GM18511 (cell line): ENCODE measurements around the gene STK38L.
"Not testable (repeated sequence)": the region's sequence is repeated elsewhere in the genome, so short reads cannot be mapped to it uniquely, and the experiment has no call there.

Source experiments
- ATAC-seq: cut with Tn5 transposase; IDR thresholded peaks from one replicate; pipeline ENCODE4 v1.9.1; 2021; ENCODE audit warnings: mild to moderate bottlenecking, moderate library complexity; ENCODE audit not compliant: unreplicated experiment

Gene STK38L

DNA sequence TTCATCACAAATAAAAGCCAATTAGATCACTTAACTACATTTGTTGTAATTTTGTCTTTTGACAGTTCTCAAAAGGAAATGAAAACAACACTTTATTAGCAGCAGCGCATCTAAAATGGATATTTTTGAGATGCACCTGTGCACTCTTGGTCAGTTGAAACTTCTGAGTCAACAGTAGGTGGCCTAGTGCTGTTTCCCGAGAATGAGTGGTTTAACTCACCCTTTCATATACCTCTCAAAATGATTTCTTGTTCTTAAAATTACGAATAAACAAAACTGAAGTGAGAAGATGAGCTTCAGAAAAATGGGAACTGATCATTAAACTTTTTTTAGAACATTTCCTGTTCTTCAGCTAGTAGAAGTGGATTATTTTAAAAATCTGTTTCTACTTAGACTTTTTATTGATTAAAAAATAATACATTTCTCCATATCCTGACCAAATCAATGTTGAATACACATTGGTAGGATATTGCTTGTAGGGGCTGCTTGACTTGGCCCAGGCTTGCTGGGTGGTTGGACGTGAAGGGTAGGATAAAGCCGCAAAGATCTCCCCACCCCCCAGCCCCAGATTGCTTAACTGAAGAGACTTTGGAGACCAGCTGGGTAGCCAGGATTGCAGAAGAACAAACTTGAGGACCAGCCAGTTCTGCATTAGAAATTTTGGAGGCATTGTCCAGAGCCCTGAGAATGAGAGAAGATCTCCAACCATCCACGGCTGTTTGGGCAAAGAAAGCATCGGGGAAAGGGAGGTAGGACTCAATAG is 22.3 kb upstream of the STK38L start:
- peak; percentile 83 for ATAC-seq

DNA sequence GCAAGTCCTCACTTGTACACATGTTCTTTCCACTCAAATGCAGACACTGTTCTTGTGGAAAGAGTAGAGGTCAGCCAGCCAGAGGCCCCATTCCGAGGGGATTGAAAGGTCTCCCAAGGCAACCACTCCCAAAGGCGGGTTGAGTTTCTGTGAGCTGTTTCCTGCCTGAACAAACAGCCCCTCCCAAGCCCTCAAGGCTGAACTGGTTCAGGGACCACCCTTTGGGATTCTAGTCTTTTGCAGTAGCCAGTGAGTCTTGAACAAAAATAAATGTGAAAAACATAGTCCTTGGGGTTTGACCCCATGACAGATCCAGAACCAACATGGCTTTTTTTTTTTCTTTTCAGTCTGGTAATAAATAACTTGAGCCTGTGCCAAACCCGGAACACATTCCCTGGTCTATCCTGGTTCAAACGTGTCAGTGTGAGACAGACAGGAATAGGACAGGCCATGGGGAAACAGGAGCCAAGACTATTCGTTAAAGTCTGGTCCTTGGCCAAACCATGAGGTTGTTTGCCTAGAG is 17.6 kb upstream of the STK38L start:
- ATAC-seq, result no peak

DNA sequence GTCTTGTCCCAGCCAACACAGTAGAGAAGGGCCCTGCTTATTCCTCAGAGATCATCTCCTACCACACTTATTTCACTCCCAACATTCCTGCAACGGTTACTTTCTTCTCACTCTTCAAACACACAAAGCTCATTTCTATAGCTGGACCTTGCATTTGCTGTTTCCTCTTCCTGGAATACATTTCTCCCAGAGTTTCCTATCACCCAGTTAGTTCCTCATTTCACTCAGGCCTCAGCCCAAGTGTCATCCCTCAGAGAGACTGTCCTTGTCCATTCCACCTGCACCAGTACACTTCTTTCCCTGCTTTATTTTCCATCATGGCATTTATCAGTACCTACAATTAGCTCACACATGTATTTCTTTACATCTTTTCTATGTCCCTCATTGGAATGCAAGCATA is 14.7 kb upstream of the STK38L start:
- no peak for ATAC-seq

DNA sequence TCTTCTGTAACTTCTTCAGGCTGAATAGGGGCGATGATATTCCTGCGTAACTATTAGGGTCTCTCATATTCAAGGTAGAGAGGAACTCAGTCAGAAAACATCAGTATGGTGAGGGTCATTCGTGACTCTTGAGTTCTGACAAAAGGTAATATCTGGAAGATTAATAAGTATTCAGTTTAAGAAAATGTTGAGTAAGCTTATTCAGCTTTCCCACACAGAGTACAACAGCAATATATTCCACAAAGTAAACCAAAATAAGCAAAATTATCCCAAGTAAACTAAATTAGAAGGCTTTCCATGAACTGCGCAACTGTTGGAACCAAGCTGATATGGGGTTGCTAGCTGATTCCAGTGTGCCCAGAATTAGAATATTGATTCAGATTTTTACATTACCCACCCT is 12.7 kb upstream of the STK38L start:
- ATAC-seq, result not testable (repeated sequence)

DNA sequence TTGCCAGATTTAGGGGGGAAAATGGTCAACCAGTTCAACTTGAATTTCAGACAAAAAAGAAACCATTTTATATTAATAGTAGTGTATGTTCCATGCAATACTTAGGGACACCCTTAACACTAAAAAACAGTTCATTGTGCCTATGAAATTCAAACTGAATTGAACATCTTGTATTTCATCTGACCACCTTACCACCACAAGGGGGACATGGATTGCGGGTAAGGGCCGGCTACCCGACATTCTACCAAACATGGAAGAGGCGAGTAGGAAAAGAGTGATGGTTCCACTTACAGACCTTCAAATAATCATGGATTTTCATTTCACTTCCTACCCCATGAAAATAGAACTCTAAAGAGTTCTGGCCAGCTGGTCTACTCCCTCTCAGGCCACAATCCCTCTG is 10.3 kb upstream of the STK38L start:
- ATAC-seq, result no peak

DNA sequence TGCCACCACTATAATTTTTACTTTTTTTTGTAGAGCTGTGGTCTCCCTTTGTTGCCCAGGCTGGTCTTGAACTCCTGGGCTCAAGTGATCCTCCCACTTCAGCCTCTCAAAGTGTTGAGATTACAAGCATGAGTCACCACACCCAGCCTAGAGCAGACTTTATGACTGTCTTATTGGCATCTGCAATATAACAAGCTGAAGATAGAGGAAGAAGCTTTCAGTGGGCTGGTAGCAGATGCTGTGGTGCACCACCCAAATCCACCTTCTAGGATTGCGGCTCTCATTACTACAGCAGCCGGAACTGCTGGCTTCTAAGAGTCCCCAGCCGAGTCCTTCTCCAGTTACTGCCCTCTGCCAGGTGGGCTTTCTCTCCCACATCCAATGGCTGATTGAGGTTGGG is 7.6 kb upstream of the STK38L start:
- no peak for ATAC-seq

DNA sequence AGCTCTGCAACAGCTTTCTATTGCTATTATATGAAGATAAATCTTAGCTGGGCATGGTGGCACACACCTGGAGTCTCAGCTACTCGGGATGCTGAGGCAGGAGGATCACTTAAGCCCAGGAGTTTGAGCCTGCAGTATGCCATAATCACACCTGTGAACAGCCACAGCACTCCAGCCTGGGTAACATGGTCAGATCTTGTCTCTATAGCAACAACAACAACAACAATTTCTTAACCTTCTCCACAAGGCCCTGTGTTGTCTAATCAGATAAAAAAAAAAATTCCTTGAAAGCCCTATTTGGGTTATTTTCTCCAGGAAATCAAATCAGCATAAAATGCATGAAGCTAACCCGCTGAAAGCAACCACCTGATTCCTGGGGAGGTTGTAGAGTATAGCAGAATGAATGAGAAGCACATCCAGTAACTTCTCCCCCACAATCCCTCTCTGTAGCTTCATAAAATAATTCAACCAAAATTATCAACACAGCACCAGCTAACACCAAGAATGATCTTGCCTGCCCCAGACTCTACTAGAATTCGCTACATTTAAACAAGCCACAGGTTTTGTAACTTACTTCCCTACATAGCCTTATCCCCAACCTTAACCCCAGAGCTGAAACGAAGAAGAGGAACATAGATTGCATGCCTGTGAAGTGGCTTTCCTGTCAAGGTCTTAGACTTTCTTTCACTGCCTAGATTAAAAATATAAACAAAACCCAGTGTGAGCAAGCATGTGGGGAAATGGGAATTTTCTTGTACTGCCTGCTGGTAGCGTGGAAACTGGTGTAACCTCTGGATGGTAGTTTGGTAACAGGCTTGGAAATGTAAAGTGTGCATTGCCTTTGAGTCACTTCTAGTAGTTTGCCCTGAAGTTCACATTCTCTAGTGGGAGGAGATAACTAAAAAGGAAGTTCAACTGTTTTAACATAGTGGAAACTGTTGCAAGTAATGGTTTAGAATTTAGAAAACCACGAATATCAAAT is 6.0 kb upstream of the STK38L start:
- peak; percentile 77 for ATAC-seq

DNA sequence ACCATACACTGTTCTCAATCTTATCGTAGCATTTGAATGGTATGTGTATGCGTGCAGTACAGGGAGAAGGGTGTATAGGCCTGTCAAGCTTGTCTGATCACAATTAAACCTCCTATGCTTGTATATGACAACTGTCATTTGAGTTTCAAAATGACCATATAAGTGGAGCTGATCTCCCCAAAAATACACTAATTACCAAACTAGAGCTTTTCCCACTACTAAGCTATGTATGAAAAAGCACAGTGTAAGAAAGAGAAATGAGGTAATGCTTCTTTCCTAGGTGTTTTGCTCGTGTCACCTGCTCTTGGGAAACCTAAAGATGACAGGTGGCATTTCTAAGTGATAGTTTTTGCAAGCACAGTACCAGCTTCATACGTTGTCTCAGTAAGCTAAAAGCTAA is 1.1 kb upstream of the STK38L start:
- ATAC-seq, result no peak

DNA sequence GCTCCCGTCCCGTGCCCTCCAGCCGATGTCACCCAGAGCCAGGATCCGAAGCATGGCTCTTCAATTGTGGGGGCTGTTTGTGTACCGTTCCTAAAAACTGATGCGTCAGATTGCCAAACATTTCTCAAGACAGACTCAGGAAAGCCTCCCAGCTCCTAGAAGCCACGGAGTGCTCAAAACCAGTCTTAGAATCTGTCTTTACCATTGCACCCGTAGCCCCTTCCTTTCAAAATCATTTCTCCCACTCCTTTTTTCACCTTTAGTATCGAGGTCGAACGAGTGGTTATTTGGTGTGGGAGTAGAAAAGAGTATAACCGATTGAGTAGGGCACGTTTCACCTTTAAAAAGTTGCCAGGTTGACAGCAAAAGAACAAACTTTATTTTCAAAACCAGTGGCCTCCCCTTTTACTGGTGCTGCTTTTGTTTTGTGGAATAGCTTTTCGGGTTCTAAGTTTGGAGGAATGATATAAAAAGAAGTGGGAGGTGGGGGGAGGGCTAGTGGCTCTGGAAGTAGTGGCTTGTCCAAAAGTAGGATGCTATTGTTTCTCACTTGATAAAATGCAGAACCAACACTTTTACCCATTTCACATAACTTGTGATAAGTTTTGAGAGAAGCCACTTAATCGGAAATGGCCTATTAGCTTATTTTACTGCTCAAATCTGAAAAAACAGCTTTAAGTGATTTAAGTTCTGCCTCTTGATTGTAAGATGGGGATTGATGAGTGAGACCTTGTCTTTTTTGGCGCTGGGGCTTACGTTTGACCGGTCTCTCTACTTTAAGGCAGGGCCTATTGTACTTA is 803 bp downstream of the STK38L start:
- no peak for ATAC-seq

DNA sequence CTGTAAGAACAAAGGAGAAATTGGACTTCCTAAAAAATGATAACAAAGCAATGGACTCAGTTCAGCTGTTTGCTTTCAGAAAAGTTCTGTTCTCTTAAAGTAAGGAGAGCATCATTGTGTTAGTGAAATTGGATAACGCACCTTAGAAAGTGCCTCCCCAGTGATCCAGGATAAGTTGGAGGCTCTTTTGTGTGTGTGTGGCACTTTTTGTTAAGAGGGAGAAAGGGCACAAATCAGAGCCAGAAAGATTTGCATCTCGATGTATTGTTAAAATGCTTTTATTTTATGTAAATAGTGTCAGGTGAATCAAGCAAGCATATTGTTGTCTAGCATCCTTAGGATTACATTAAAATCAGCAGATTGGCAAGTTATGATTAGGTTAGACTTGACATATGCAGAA is 2.1 kb downstream of the STK38L start:
- no peak for ATAC-seq

DNA sequence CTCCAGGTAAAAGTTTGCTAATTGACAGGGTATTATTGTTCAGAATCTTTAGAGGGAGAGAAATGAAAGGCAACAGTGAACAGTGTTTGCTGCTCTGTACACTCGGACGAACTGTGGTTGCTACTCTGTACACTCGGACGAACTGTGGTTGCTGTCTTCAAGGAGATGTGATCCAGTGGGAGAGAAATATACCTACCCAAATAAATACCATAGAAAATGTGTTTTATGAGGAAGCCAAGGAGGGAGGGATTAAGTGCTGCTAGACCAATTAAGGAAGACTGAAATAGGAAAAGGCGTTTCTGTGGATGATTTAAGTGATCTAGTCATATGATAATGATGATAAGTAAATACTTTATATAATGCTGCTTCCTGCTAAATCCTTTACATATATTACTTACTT is 2.7 kb downstream of the STK38L start:
- no peak for ATAC-seq

DNA sequence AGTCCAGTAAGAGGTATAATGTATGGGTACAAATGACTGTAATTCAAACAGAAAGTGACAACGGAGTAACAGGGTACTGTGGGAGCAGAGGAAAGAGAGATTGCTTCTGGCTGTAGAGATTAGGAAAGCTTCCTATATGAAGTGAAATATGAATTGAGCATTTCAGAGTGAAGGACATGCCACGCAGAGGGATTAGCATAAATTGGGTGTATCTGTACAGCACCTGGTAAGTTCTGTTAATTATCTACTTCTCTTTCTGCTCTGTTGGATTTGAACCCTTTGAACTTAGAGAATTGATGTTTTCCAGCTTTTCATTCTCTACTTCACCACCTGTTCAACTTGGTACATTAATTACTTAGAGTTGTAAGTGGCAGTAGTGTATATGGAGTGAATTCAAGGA is 8.8 kb downstream of the STK38L start:
- ATAC-seq, result peak; percentile 68

DNA sequence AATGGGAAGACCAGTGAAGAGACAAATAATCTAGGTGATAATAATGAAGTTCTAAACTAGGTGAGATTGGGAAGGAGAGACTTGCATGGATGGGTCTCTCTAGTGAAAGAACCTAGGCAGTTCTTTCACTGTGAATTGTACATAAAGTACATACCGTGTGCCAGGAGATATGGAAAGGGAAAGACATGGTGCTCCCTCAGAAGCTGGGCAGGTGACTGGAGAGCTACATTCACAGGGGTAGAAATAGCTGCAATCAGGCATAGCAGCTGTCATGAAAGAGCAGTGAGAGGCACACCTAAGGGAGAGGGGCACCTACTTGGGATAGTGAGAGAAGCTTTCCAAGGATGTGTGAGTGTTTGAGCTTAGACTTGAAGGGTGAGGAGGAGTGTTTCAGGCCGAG is 9.3 kb downstream of the STK38L start:
- ATAC-seq, result no peak

DNA sequence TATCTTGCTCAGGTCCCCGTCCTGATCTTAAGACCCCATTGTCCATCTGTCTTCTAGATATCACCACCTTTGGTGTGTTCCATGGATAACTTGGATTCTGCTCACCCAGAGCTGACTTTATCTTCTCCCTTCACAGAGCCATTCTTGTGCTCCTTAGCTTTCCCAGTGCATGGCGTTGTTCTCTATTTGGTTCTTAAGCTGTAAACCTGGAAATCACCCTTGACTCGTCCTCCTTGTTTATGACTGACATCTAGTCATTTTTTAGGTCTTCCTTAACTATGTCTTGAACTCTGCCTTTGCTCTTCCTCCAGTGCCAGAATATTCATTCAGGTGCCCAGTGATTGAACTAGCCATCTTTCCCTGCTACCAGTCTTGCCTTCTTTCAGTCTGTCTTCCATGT is 11.7 kb downstream of the STK38L start:
- ATAC-seq, result no peak

DNA sequence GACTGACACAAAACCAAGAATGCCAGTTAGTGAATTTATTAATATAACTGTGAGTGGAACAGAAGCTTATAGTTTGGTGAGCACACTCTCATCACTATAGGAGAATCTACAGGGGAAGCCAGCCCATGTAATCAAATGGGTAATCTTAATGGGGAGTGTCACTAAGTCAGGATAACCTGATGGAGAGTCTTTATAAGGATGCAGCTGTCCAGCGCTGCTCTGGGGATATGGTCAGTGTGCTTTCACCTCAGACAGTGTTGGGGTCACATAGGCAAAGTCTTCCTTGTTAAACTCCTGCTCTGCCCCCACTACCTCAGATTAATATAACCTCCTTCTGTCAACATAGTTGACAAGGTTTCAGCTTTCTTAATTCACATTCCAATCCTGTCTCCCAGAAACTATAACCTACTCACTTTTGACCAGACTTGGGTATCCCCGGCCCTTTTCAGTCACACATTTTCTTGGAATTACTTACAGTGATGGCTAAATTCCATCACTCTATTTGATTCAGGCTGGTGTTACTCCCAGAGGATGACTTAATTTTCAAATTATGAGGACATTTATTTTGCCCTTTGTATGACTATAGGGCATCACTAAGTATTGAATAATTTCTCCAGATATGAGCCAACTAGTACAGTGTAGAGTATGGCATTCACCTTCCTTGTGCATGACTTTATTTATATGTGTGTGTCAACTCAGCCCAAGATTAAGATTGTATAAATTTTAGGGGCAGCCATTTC is 13.2 kb downstream of the STK38L start:
- ATAC-seq, result no peak

DNA sequence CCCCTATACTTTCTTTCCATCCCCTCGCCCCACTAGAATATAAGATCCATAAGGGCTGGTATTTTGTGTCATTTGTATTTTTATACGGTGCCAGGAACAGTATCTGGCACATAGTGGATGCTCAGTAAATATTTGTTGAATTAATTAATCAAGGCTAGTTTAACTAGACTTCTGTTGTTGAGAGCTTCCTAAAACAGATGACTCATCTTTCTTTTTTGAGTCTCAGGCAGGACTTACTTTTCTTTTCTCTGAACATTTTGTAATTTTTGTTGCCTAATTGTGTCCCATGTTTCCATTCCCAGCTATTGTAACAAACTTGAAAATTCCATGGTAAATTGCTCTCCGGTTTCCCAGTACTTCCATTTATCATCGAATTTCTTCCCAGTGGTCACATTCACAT is 16.7 kb downstream of the STK38L start:
- no peak for ATAC-seq

DNA sequence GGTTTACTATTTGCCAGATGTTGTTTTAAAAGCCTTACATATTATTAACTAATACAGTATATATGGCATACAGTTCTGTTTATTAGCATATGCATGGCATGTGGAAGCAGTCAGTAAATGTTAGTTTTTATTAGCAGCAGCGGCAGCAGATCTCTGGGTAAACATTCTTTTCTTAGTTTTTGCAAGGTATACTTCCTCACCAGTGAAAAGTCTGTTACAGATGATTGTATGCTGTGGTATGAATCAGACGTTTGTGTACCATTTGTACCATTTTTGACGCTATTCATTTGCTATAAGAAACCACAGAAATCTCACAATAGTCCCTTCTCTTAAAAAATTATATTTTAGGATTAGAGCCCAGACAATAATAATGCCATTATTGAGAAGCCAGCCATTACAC is 17.8 kb downstream of the STK38L start:
- ATAC-seq, result no peak

DNA sequence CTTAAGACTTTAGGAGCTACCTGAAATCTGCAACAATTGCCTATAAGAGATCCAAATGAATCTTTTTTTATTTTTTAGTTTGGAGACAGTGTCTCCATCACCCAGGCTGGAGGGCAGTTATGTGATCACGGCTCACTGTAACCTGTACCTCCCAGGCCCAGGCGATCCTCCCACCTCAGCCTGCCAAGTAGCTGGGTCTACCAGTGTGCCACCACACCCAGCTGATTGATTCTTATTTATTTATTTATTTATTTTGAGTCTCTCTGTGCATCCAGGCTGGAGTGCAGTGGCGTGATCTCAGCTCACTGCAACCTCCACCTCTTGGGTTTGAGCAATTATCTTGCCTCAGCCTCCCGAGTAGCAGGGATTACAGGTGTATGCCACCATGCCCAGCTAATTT is 26.1 kb downstream of the STK38L start:
- no peak for ATAC-seq

DNA sequence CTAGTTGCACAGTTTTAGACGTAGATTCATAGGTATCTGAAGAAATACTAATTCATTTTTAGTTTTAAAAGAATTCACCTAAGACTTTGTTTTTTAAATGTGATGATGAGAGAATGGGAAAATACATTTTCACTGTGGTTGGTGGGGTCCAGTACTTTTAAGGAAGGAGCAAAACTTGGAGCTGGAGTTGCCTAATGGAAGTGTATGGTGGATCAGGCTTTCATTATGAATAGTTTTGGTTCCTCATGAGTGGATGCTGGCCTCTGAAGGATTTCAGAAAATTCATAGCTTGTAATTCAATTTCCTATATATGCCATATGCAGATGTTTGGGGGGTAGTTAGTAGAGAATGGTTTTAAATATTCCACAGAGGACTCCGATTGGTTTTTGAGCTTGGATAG is 27.1 kb downstream of the STK38L start:
- no peak for ATAC-seq

DNA sequence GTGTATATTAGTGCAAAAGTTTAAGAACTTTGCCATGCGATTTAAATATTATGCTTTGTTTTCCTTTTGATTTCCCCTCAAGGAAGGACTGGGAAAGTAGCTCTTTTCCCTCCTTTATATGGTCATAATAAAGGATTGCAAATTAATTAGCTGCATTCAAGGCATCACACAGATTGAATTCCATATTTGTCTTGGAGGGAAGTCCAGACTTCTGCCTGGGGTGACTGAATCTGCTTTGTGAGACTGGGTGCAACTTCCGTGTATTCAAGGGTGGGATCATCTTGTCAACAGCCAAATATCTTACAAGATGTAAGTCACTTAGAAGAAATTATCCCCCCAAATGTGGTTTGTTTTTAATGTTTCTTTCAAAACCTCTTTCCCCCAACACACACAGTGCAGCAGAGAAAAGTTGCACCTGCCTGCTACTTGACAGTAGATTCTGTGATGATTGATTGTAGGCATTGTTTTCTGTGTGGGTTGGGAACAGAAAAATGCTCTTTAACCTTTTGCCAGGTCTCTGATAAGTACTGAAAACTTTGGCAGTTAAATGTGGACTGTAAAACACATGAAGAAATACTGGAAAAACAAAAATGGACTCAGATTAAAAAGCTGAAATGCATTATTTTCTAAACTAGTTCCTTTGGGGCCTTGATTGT is 28.4 kb downstream of the STK38L start:
- ATAC-seq, result no peak
